ENCODE measurements around the gene NOTCH3. TPM values are rescaled to one million over a fixed set of nuclear protein-coding genes. Genes with fewer than 3 reads are reported as not detected.

The NOTCH3 gene
- total RNA-seq, 5 donors from 2014 or later (not counting 1 experiment from before 2014, with no cell fraction given) = 0.16 to 0.85 (median 0.48) TPM; not detected in 1

DNA sequence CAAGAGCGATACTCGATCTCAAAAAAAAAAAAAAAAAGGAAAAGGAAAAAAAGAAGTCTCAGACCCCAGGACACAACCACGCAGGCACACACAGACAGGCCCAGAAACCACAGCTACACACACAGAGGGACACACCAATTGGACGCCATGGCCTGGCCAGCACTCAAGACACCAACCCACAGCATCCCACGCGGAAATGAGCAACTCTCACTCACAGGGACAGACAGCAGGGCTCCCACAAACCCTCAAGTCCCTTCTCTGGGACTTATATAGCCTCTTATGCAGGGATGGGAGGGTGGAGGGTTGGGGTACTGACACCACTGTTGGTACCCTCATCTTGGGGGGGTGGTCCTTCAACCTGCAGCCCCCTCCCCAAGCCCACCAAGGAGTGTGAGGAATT lies 5.9 kb downstream of the NOTCH3 start:
- Histone ChIP-seq H3K4me3 (ENCODE audit: control insufficient read depth in 1 of 2, extremely low read depth in 1 of 2, low read length in 1 of 2) (no peak overlapping the region), H3K27ac (ENCODE audit: low read length) (no peak overlapping the region), H3K27me3 (replicated peaks in 1 of 2; ENCODE audit: control insufficient read depth in 2 of 2, extremely low read depth in 1 of 2, insufficient read depth in 2 of 2, low read length in 1 of 2) (peaks cover 0 to 83% of the 10 kb centered on the region in 2 experiments), H3K4me1 (ENCODE audit: control insufficient read depth in 1 of 2, extremely low read depth in 1 of 2, insufficient read depth in 2 of 2, low read length in 2 of 2) (peaks cover 0 to 13% of the 10 kb centered on the region in 2 experiments), H3K36me3 (ENCODE audit: control insufficient read depth in 2 of 2, extremely low read depth in 1 of 2, insufficient read depth in 1 of 2, low read length in 1 of 2) (no peaks in the 10 kb centered on the region), H3K9me3 (no peaks in the 10 kb centered on the region)
- Mint-ChIP-seq H3K36me3 (no peaks in the 10 kb centered on the region), H3K4me1 (peaks cover 16 to 31% (median 22%) of the 10 kb centered on the region in 3 donors), H3K9me3 (no peaks in the 10 kb centered on the region), H3K4me3 (peak overlapping the region; percentile 31 to 71 (median 34)), H3K27ac (no peak overlapping the region), H3K27me3 (peaks cover 51 to 68% of the 10 kb centered on the region in 2 donors)
- ChIA-PET CTCF (no interaction called here), POLR2A (interaction anchor here in 1 of 2 donors (0.6 kb wide), 1 partner anchor 1072 kb away, joined by 3 read pairs; no protein-coding TSS in a partner anchor)
- WGBS (ENCODE audit: insufficient coverage) = no CpG with 5 or more reads among the region's 6 CpGs
- no peak for ATAC-seq (replicated peaks in 1 of 4)
- DNase-seq = no peak

DNA sequence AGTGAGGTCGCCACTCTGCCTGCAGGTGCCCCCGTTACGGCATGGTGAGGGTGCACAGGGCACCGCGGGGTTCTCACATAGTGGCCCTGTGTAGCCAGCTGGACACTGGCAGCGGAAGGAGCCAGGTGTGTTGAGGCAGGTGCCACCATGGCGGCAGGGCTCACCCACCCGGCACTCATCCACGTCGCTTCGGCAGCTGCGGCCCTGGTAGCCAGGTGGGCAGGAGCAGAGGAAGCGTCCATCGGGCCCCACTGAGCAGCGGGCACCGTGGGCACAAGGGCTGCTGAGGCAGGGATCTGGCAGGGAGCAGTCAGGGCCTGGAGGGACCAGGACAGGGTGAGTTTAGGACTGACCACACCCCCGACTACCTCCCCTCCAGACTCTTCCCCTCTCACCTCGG lies 8.8 kb downstream of the NOTCH3 start:
- Mint-ChIP-seq H3K9me3 (no peaks in the 10 kb centered on the region), H3K4me1 (peaks cover 5 to 13% (median 7%) of the 10 kb centered on the region in 3 donors), H3K4me3 (no peak overlapping the region), H3K36me3 (no peaks in the 10 kb centered on the region), H3K27me3 (peaks cover 30 to 47% of the 10 kb centered on the region in 2 donors), H3K27ac (no peak overlapping the region)
- Histone ChIP-seq H3K4me3 (ENCODE audit: control insufficient read depth in 1 of 2, extremely low read depth in 1 of 2, low read length in 1 of 2) (no peak overlapping the region), H3K4me1 (ENCODE audit: control insufficient read depth in 1 of 2, extremely low read depth in 1 of 2, insufficient read depth in 2 of 2, low read length in 2 of 2) (peaks cover 0 to 9% of the 10 kb centered on the region in 2 experiments), H3K27me3 (replicated peaks in 1 of 2; ENCODE audit: control insufficient read depth in 2 of 2, extremely low read depth in 1 of 2, insufficient read depth in 2 of 2, low read length in 1 of 2) (peaks cover 0 to 65% of the 10 kb centered on the region in 2 experiments), H3K9me3 (no peaks in the 10 kb centered on the region), H3K27ac (ENCODE audit: low read length) (no peak overlapping the region), H3K36me3 (ENCODE audit: control insufficient read depth in 2 of 2, extremely low read depth in 1 of 2, insufficient read depth in 1 of 2, low read length in 1 of 2) (no peaks in the 10 kb centered on the region)
- 90% methylated on average over 16 of the region's 18 CpGs for WGBS (ENCODE audit: insufficient coverage)
- DNase-seq (no peak), ATAC-seq (replicated peaks in 1 of 4) (no peak)
- POLR2A ChIA-PET = no interaction called here
- CTCF ChIA-PET = no interaction called here

DNA sequence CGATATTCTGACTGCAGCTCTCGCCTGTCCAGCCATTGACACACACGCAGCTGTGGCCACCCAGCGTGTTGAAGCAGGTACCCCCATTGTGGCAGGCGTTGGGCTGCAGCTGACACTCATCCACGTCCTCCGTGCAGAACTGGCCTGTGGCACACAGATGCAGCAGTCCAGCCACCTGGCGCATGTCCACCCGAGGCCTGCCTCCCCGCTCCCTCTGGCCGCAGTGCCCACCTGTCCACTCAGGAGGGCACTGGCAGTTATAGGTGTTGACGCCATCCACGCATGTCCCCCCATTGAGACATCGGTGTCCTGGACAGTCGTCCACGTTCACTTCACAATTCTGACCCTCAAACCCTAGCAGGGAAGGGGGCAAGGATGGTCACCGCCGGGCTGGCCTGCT lies 9.3 kb downstream of the NOTCH3 start:
- no peak for ATAC-seq (replicated peaks in 1 of 4)
- Histone ChIP-seq H3K4me1 (ENCODE audit: control insufficient read depth in 1 of 2, extremely low read depth in 1 of 2, insufficient read depth in 2 of 2, low read length in 2 of 2) (peaks cover 0 to 9% of the 10 kb centered on the region in 2 experiments), H3K27me3 (replicated peaks in 1 of 2; ENCODE audit: control insufficient read depth in 2 of 2, extremely low read depth in 1 of 2, insufficient read depth in 2 of 2, low read length in 1 of 2) (peaks cover 0 to 60% of the 10 kb centered on the region in 2 experiments), H3K9me3 (no peaks in the 10 kb centered on the region), H3K4me3 (ENCODE audit: control insufficient read depth in 1 of 2, extremely low read depth in 1 of 2, low read length in 1 of 2) (no peak overlapping the region), H3K27ac (ENCODE audit: low read length) (no peak overlapping the region), H3K36me3 (ENCODE audit: control insufficient read depth in 2 of 2, extremely low read depth in 1 of 2, insufficient read depth in 1 of 2, low read length in 1 of 2) (no peaks in the 10 kb centered on the region)
- CTCF ChIA-PET = no interaction called here
- no peak for DNase-seq
- Mint-ChIP-seq H3K9me3 (no peaks in the 10 kb centered on the region), H3K27me3 (peaks cover 26 to 42% of the 10 kb centered on the region in 2 donors), H3K36me3 (no peaks in the 10 kb centered on the region), H3K4me1 (peaks cover 4 to 10% (median 7%) of the 10 kb centered on the region in 3 donors), H3K27ac (no peak overlapping the region), H3K4me3 (no peak overlapping the region)
- WGBS (ENCODE audit: insufficient coverage) = 86% methylated on average over 18 of the region's 18 CpGs
- POLR2A ChIA-PET = no interaction called here

DNA sequence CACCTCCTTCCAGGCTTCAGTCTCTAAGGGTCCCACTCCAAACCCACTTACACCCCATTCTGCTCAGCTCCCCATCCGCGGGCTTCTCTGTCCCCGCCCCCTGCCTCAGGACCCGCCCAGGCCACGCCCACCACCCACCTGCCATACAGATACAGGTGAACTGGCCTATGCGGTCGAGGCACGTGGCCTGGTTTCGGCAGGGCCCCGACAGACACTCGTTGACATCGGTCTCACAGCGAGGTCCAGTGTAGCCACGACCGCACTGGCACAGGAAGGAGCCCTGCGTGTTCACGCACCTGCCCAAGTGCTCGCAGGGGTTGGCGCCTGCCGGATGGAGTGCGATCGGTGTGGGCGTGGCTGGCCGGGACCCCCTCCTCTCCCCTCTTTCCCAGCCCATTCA lies 11.9 kb downstream of the NOTCH3 start:
- Histone ChIP-seq H3K9me3 (no peaks in the 10 kb centered on the region), H3K27ac (ENCODE audit: low read length) (no peak overlapping the region), H3K36me3 (ENCODE audit: control insufficient read depth in 2 of 2, extremely low read depth in 1 of 2, insufficient read depth in 1 of 2, low read length in 1 of 2) (no peaks in the 10 kb centered on the region), H3K27me3 (replicated peaks in 1 of 2; ENCODE audit: control insufficient read depth in 2 of 2, extremely low read depth in 1 of 2, insufficient read depth in 2 of 2, low read length in 1 of 2) (peaks cover 0 to 37% of the 10 kb centered on the region in 2 experiments), H3K4me3 (ENCODE audit: control insufficient read depth in 1 of 2, extremely low read depth in 1 of 2, low read length in 1 of 2) (no peak overlapping the region), H3K4me1 (ENCODE audit: control insufficient read depth in 1 of 2, extremely low read depth in 1 of 2, insufficient read depth in 2 of 2, low read length in 2 of 2) (no peaks in the 10 kb centered on the region)
- H3K36me3 Mint-ChIP-seq = no peaks in the 10 kb centered on the region
- POLR2A ChIA-PET = no interaction called here
- H3K4me3 Mint-ChIP-seq = no peak overlapping the region
- peaks cover 14 to 22% of the 10 kb centered on the region in 2 donors for H3K27me3 Mint-ChIP-seq
- DNase-seq (no peak), ATAC-seq (replicated peaks in 1 of 4) (no peak)
- 84% methylated on average over 20 of the region's 24 CpGs for WGBS (ENCODE audit: insufficient coverage)
- no peaks in the 10 kb centered on the region for H3K4me1 Mint-ChIP-seq
- CTCF ChIA-PET = no interaction called here
- H3K27ac Mint-ChIP-seq = no peak overlapping the region
- H3K9me3 Mint-ChIP-seq = no peaks in the 10 kb centered on the region

DNA sequence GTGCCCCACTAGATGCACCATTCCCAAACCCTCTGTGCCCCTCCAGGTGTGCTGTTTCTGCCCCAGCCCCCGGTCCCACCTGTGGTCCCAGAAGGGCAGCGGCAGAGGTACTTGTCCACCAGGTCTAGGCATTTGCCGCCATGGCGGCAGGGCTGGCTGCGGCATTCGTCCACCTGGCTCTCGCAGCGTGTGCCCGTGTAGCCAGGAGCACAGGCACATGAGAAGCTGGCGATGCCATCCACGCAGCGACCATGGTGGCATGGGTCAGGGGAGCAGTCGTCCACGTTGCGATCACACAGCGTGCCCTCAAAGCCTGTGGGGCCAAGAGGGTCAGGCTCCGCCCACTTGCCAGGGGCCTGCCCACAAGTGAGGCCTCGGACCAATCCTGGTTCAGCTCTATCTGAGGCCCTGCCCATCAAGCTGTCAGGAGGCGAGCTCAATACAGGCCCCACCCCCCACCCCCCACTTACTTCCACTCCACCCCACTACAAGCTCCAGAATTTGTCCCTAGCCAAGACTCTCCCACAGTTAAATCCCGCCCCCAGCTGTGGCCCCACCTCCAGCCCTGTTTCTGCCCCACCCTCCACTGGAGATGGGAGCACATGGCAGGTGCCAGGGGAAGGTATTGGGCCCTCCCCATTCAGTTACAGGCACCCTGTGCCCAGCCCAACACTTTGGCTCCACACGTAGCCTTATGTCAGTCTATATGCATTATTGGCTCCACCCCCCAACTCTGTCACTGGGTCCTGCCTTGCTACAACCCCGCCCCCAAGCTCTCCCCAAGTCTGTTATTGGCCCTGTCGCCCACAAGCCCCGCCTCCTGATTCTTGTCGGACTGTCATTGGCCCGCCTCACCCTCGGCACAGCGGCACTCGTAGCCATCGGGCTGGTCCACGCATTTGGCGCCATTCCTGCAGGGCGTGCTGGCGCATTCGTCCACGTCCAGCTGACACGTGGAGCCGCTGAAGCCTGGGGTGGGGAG lies 13.5 kb downstream of the NOTCH3 start:
- WGBS (ENCODE audit: insufficient coverage) = 89% methylated on average over 28 of the region's 38 CpGs
- Mint-ChIP-seq H3K27me3 (peaks cover 7 to 11% of the 10 kb centered on the region in 2 donors), H3K9me3 (no peaks in the 10 kb centered on the region), H3K27ac (no peak overlapping the region), H3K36me3 (no peaks in the 10 kb centered on the region), H3K4me3 (no peak overlapping the region), H3K4me1 (no peaks in the 10 kb centered on the region)
- Histone ChIP-seq H3K9me3 (no peaks in the 10 kb centered on the region), H3K27me3 (replicated peaks in 1 of 2; ENCODE audit: control insufficient read depth in 2 of 2, extremely low read depth in 1 of 2, insufficient read depth in 2 of 2, low read length in 1 of 2) (peaks cover 0 to 27% of the 10 kb centered on the region in 2 experiments), H3K4me3 (ENCODE audit: control insufficient read depth in 1 of 2, extremely low read depth in 1 of 2, low read length in 1 of 2) (no peak overlapping the region), H3K36me3 (ENCODE audit: control insufficient read depth in 2 of 2, extremely low read depth in 1 of 2, insufficient read depth in 1 of 2, low read length in 1 of 2) (no peaks in the 10 kb centered on the region), H3K4me1 (ENCODE audit: control insufficient read depth in 1 of 2, extremely low read depth in 1 of 2, insufficient read depth in 2 of 2, low read length in 2 of 2) (no peaks in the 10 kb centered on the region), H3K27ac (ENCODE audit: low read length) (no peak overlapping the region)
- ATAC-seq (replicated peaks in 1 of 4) = no peak
- DNase-seq = no peak
- ChIA-PET POLR2A (interaction anchor here in 1 of 2 donors (0.5 to 0.7 kb wide), 2 partner anchors 10 to 26 kb away, joined by 3 to 9 read pairs; no protein-coding TSS in a partner anchor), CTCF (no interaction called here)

DNA sequence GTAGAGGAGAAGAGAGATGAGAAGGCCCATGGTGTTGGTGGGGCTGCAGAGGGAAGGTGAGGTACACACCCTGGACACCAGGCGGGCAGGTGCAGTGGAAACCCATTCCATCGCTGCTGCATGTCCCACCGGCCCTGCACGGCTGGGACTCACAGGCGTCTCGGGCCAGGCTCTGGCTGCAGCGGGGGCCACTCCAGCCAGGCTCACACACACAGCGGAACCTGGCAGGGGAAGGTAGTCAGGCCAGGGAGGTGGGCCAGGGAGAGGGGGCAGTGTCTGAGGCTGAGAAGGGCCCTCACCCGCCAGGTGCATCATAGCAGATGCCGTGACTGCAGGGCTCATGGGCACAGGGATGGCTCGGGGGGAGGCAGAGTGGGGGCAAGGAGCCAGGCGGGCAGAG lies 15.6 kb downstream of the NOTCH3 start:
- DNase-seq (no peak), ATAC-seq (replicated peaks in 1 of 4) (no peak)
- H3K36me3 Mint-ChIP-seq = no peaks in the 10 kb centered on the region
- 82% methylated on average over 12 of the region's 12 CpGs for WGBS (ENCODE audit: insufficient coverage)
- peaks cover 0 to 14% of the 10 kb centered on the region in 2 experiments for H3K27me3 ChIP-seq (replicated peaks in 1 of 2; ENCODE audit: control insufficient read depth in 2 of 2, extremely low read depth in 1 of 2, insufficient read depth in 2 of 2, low read length in 1 of 2)
- peaks cover 2% of the 10 kb centered on the region in 2 donors for H3K27me3 Mint-ChIP-seq
- ChIA-PET CTCF (no interaction called here), POLR2A (no interaction called here)
- no peaks in the 10 kb centered on the region for H3K9me3 ChIP-seq
- H3K36me3 ChIP-seq (ENCODE audit: control insufficient read depth in 2 of 2, extremely low read depth in 1 of 2, insufficient read depth in 1 of 2, low read length in 1 of 2) = no peaks in the 10 kb centered on the region
- no peaks in the 10 kb centered on the region for H3K9me3 Mint-ChIP-seq
- H3K27ac Mint-ChIP-seq = no peak overlapping the region
- no peak overlapping the region for H3K4me3 ChIP-seq (ENCODE audit: control insufficient read depth in 1 of 2, extremely low read depth in 1 of 2, low read length in 1 of 2)
- H3K4me1 ChIP-seq (ENCODE audit: control insufficient read depth in 1 of 2, extremely low read depth in 1 of 2, insufficient read depth in 2 of 2, low read length in 2 of 2) = no peaks in the 10 kb centered on the region
- H3K4me3 Mint-ChIP-seq = no peak overlapping the region
- no peak overlapping the region for H3K27ac ChIP-seq (ENCODE audit: low read length)
- H3K4me1 Mint-ChIP-seq = no peaks in the 10 kb centered on the region
